Uterus (tissue), 2 donors: ENCODE data around the gene NANOG.
"Not testable (repeated sequence)": the region's sequence is repeated elsewhere in the genome, so short reads cannot be mapped to it uniquely, and the experiment has no call there.

Experiments
- POLR2A ChIP-seq, 2 donors: fragments of 450-650 bp; IDR thresholded peaks; one replicate each; pipeline ENCODE4 v1.6.1; 2016; ENCODE audit warnings: antibody characterized with exemption in 2 of 2, mild to moderate bottlenecking in 1 of 2, moderate library complexity in 1 of 2
- TF ChIP-seq, protein P1 (sequence below), 4 experiments: fragments of 200-600 bp in 2 of 4; fragments of 450-650 bp in 2 of 4; sonication (generic) in 2 of 4; IDR thresholded peaks; one replicate each; pipeline ENCODE4 v1.5.1; 2016 to 2019; ENCODE audit warnings: antibody characterized with exemption in 4 of 4, mild to moderate bottlenecking in 2 of 4, moderate library complexity in 1 of 4

DNA sequence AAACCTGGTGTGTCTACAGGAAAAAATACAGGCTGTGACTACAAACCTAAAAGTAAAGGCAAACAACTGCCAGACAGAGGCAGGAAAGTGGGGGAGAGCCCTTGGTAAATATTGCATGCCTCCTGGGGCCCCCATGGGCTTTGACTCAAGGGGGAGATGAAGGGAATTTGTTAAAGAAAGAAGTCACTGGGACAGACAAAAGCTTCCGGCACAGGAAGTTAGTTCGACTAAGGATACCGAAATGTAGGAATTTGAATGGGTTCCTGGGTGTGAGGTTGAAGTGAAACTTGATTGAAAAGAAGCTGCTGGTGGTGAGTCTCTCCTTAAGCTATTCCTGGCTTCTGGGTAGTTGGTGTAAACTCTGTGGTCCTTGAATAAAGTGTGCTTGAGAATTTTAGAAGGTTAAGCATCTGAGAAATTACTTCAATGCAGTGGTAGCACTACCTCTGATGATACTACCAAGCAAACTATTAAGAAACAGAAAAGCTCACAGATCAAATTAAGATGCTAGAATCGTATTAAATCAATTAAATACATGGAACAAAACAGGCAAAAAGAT, 9.6 kb downstream of the NANOG start:
- TF ChIP-seq POLR2A (IDR thresholded peaks at IDR 0.05): not testable (repeated sequence)
- TF ChIP-seq, protein P1, sequence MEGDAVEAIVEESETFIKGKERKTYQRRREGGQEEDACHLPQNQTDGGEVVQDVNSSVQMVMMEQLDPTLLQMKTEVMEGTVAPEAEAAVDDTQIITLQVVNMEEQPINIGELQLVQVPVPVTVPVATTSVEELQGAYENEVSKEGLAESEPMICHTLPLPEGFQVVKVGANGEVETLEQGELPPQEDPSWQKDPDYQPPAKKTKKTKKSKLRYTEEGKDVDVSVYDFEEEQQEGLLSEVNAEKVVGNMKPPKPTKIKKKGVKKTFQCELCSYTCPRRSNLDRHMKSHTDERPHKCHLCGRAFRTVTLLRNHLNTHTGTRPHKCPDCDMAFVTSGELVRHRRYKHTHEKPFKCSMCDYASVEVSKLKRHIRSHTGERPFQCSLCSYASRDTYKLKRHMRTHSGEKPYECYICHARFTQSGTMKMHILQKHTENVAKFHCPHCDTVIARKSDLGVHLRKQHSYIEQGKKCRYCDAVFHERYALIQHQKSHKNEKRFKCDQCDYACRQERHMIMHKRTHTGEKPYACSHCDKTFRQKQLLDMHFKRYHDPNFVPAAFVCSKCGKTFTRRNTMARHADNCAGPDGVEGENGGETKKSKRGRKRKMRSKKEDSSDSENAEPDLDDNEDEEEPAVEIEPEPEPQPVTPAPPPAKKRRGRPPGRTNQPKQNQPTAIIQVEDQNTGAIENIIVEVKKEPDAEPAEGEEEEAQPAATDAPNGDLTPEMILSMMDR (IDR thresholded peaks at IDR 0.05): not testable (repeated sequence)
